ENCODE data around the gene POU3F3. TPM values are rescaled to one million over a fixed set of nuclear protein-coding genes. Genes with fewer than 3 reads are reported as not detected.

POU3F3 gene
- total RNA-seq, 1 experiment from 2014 or later: 0.36 TPM

DNA sequence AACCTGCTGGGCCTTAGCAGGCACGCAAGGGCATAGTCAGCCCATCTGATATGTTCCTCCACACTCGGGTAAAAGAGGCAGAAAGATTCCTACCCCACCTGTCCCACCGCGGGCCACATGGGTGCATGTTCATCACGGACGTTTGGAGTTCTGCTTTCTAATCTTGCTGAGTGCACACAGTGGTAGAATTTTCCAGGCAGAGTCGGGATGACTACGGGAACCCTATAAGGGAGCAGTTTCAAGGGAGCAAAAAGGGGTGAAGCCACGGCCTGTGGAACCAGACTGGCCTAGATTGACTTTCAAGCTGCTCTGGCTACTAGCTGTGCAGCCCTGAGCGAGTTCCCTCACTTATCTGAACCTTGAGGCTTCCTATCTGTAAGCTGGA lies 36.8 kb downstream of the POU3F3 start:
- no peak overlapping the region for H3K27ac ChIP-seq (ENCODE audit: low read length)
- BruUV-seq (replicated peaks): no TSS peak
- no peak for DNase-seq (ENCODE audit: low read depth, low spot score)
- no peaks in the 10 kb centered on the region for H3K36me3 ChIP-seq (ENCODE audit: control insufficient read depth, insufficient read depth, low read length)
- no peak for TF ChIP-seq TCF7L2 (IDR thresholded peaks at IDR 0.05; ENCODE audit: low read depth, low read length)
- TF ChIP-seq POLR2AphosphoS5 (IDR thresholded peaks at IDR 0.05; ENCODE audit: low read depth, low read length): no peak
- TF ChIP-seq, protein P1, sequence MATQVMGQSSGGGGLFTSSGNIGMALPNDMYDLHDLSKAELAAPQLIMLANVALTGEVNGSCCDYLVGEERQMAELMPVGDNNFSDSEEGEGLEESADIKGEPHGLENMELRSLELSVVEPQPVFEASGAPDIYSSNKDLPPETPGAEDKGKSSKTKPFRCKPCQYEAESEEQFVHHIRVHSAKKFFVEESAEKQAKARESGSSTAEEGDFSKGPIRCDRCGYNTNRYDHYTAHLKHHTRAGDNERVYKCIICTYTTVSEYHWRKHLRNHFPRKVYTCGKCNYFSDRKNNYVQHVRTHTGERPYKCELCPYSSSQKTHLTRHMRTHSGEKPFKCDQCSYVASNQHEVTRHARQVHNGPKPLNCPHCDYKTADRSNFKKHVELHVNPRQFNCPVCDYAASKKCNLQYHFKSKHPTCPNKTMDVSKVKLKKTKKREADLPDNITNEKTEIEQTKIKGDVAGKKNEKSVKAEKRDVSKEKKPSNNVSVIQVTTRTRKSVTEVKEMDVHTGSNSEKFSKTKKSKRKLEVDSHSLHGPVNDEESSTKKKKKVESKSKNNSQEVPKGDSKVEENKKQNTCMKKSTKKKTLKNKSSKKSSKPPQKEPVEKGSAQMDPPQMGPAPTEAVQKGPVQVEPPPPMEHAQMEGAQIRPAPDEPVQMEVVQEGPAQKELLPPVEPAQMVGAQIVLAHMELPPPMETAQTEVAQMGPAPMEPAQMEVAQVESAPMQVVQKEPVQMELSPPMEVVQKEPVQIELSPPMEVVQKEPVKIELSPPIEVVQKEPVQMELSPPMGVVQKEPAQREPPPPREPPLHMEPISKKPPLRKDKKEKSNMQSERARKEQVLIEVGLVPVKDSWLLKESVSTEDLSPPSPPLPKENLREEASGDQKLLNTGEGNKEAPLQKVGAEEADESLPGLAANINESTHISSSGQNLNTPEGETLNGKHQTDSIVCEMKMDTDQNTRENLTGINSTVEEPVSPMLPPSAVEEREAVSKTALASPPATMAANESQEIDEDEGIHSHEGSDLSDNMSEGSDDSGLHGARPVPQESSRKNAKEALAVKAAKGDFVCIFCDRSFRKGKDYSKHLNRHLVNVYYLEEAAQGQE (IDR thresholded peaks at IDR 0.05; ENCODE audit: insufficient read depth in 1 of 2, low read depth in 2 of 2, low read length in 1 of 2): no peak
- no peak for TF ChIP-seq CTCF (IDR thresholded peaks at IDR 0.05)
- TF ChIP-seq SIN3A (IDR thresholded peaks at IDR 0.05; ENCODE audit: borderline replicate concordance, insufficient read depth, low read depth, low read length): no peak
- in situ Hi-C loops (cut with HindIII; ENCODE audit: low pct_unique_long_range_greater_than_20kb, low sequenced_read_pairs): no loop called here
- peaks cover 2% of the 10 kb centered on the region; the same call in 1 of the 2 replicates for H3K27me3 ChIP-seq (ENCODE audit: control insufficient read depth, insufficient read depth, low read length)
- CTCF ChIA-PET: no interaction called here
- no peaks in the 10 kb centered on the region for H3K9me3 ChIP-seq (ENCODE audit: control insufficient read depth, insufficient read depth, low read depth, low read length)
- intact Hi-C loops (cut with micrococcal nuclease; ENCODE audit: unreplicated experiment): no loop called here
- ATAC-seq: no peak
- no peaks in the 10 kb centered on the region for H3K4me1 ChIP-seq (ENCODE audit: control insufficient read depth, insufficient read depth, low read length)
- no peak overlapping the region for H3K4me3 ChIP-seq (ENCODE audit: low read depth in 2 of 2, low read length in 2 of 2)
- POLR2A ChIA-PET: no interaction called here

DNA sequence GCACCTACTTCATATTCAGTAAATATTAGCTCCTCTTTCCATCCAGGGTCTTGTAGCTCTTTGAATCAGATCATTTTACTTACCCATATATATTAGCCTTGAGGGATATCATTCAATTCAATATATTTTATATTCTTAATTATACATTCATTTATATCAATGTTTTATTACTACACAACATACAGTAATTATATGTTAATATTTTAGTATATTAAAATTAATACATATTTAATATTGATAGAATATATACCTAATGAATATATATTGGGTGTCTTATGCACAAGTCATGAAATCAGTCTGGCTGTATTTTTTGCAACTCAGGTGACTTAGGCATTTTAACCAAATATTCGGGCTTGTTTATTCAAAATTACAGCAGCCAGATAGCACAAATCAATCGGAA lies 37.2 kb downstream of the POU3F3 start:
- H3K9me3 ChIP-seq (ENCODE audit: control insufficient read depth, insufficient read depth, low read depth, low read length): no peaks in the 10 kb centered on the region
- TF ChIP-seq POLR2AphosphoS5 (IDR thresholded peaks at IDR 0.05; ENCODE audit: low read depth, low read length): no peak
- no peak overlapping the region for H3K4me3 ChIP-seq (ENCODE audit: low read depth in 2 of 2, low read length in 2 of 2)
- no peaks in the 10 kb centered on the region for H3K4me1 ChIP-seq (ENCODE audit: control insufficient read depth, insufficient read depth, low read length)
- ATAC-seq (no peak), DNase-seq (ENCODE audit: low read depth, low spot score) (no peak)
- CTCF ChIA-PET: no interaction called here
- POLR2A ChIA-PET: no interaction called here
- in situ Hi-C loops (cut with HindIII; ENCODE audit: low pct_unique_long_range_greater_than_20kb, low sequenced_read_pairs) (no loop called here), intact Hi-C loops (cut with micrococcal nuclease; ENCODE audit: unreplicated experiment) (no loop called here)
- H3K27me3 ChIP-seq (ENCODE audit: control insufficient read depth, insufficient read depth, low read length): peaks cover 2% of the 10 kb centered on the region; the same call in 1 of the 2 replicates
- H3K27ac ChIP-seq (ENCODE audit: low read length): no peak overlapping the region
- H3K36me3 ChIP-seq (ENCODE audit: control insufficient read depth, insufficient read depth, low read length): no peaks in the 10 kb centered on the region
- no TSS peak for BruUV-seq (replicated peaks)

- ChIA-PET CTCF (no interaction called here), POLR2A (no interaction called here)
- DNase-seq (ENCODE audit: low read depth, low spot score) (no peak), ATAC-seq (no peak)
- H3K4me1 ChIP-seq (ENCODE audit: control insufficient read depth, insufficient read depth, low read length): no peaks in the 10 kb centered on the region
- in situ Hi-C loops (cut with HindIII; ENCODE audit: low pct_unique_long_range_greater_than_20kb, low sequenced_read_pairs): no loop called here
- H3K27me3 ChIP-seq (ENCODE audit: control insufficient read depth, insufficient read depth, low read length): peaks cover 9% of the 10 kb centered on the region
- no peaks in the 10 kb centered on the region for H3K36me3 ChIP-seq (ENCODE audit: control insufficient read depth, insufficient read depth, low read length)
- BruUV-seq (replicated peaks): no TSS peak
- H3K9me3 ChIP-seq (ENCODE audit: control insufficient read depth, insufficient read depth, low read depth, low read length): no peaks in the 10 kb centered on the region
- TF ChIP-seq CTCF (IDR thresholded peaks at IDR 0.05): no peak
- TF ChIP-seq SIN3A (IDR thresholded peaks at IDR 0.05; ENCODE audit: borderline replicate concordance, insufficient read depth, low read depth, low read length): no peak
- TF ChIP-seq, protein P1 (IDR thresholded peaks at IDR 0.05; ENCODE audit: insufficient read depth in 1 of 2, low read depth in 2 of 2, low read length in 1 of 2): no peak
- no peak for TF ChIP-seq TCF7L2 (IDR thresholded peaks at IDR 0.05; ENCODE audit: low read depth, low read length)
- TF ChIP-seq POLR2AphosphoS5 (IDR thresholded peaks at IDR 0.05; ENCODE audit: low read depth, low read length): no peak
- no peak overlapping the region for H3K4me3 ChIP-seq (ENCODE audit: low read depth in 2 of 2, low read length in 2 of 2)
- no peak overlapping the region for H3K27ac ChIP-seq (ENCODE audit: low read length)
- intact Hi-C loops (cut with micrococcal nuclease; ENCODE audit: unreplicated experiment): no loop called here
These were observed 42.5 kb downstream of the POU3F3 start for GRCh38 chr2:104896446-104896845.

All from Panc1 (cell line).